ENCODE measurements around the gene ALDH3A2.

Gene ALDH3A2

DNA sequence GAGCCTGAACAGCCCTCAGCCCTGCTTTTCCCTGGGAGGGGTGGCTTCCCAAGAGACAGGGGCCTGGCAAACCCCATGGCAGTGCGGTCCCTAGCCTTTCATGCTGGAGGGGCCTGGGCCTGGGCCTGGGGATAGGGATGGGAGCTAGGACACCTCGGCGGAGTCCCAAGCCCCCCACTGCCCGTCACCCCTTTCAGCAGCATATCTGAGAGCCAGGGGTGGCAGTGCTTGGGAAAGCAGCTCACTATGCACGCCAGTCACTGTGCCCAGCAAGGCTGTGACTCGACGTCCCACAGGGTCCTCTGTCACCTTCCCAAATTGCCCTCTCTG lies 68.4 kb downstream of the ALDH3A2 start:
- DNase-seq, result no peak

- DNase-seq, result no peak
Measured at GRCh38 chr17:19717411-19717908, 68.9 kb downstream of the ALDH3A2 start.

- DNase-seq, result no peak
Measured at GRCh38 chr17:19718041-19718612, 69.6 kb downstream of the ALDH3A2 start.

GRCh38 chr17:19718613-19719354 lies 70.2 kb downstream of the ALDH3A2 start:
- DNase-seq, result no peak

DNA sequence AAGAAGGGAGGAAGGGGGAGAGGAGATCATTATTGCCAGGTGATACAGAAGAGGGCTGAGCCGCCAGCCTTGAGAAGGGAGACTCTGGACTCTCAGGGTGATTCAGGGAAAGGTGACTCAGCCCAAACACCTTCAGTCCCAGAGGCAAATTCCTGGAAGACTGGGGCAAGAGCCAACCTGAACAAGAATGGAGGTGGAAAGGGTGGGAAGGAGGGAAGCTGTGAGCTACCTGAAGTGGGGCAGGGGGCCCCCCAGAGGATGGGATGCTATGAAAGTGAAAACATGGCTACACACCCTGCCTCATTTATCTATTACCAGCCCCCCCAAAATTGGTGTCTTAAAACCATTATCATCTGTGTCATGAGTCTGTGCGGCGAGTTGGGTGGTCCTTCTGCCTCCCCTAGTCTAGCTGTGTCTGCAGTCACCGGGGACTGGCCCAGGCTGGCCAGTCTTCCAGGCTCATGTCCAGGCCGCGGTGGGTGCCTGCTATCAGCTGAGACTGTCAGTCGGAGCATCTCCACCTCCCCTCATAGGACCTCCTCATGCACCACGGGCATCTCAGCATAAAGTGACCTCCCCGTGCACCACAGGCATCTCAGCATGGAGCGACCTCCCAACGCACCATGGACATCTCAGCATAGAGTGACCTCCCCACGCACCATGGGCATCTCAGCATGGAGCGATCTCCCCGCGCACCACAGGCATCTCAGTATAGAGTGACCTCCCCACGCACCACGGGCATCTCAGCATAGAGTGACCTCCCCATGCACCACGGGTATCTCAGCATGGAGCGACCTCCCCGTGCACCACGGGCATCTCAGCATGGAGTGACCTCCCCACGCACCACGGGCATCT lies 71.0 kb downstream of the ALDH3A2 start:
- DNase-seq, result no peak

GRCh38 chr17:19720210-19720475 lies 71.6 kb downstream of the ALDH3A2 start:
- no peak for DNase-seq

DNA sequence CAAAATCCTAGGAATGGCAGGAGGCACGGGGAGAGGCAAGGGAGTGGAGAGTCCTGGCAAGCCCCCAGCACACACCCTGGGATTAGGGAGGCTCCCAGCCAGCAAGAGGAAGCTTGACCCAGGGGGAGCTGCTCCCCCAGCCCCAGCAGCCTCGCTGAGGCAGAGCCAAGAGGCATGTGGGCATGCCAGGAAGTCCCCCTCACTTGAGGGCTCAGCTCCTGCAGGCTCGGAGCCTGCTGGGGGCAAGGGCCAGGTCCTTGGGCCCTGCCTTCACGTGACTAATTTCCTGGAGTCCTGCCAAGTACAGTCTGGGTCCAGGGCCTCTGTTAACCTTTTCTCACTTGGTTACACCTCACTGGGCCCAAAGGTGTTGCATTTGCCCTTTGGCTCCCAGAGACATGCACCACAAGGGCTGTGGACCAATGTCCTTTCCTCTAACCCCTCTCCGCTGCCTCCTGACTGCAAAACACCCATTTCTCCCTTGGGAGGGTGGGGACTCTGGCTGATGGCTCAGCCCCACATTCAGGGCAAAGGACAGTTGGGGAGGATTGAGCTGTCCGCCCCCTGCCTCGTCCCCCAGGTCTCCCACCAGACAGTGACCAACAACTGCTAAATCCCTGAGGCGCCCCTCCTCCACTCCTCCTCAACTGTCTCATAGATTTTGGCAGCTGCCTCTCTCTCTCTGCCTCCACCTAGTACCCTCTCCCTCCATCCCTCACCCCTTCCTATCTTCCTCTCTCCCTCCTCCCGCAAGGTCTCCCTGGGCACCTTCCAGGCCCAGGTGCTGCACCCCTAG lies 72.3 kb downstream of the ALDH3A2 start:
- DNase-seq, result no peak

DNA sequence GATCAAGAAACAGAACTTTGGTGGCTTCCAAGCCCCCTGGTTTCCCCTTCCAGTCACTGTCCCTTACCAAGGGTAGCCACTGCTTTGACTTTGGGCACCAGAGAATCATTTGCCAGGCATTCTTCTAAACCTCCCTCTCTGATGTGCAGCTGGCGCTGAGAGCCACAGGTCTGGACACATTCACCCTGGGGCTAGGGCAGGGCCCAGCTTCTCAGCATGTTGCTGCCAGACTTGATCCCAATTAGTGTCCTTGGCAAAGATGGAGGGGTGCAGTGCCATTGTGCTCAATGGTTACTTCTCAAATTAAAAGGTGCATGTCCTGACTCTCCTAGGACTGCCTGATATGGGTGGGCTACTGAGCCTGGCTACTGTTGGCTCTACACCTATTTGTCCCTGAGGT lies 75.4 kb downstream of the ALDH3A2 start:
- DNase-seq, result no peak

GRCh38 chr17:19724501-19725420 lies 76.2 kb downstream of the ALDH3A2 start:
- peak; percentile 49 for DNase-seq

DNA sequence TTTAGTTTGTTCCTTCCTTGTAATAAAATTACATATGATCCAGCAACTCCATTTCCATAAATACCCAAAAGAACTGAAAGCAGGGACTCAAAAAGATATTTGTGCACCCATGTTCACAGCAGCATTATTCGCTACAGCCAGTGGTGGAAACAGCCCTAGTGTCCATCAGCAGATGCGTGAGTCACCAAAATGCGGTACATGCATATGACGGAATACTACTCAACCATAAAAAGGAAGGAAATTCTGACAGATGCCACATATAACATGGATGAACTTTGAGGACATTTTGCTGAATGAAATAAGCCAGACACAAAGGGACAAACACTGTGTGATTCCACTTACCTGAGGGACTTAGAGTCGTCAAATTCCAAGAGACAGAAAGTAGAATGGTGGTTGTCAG lies 76.9 kb downstream of the ALDH3A2 start:
- no peak for DNase-seq

DNA sequence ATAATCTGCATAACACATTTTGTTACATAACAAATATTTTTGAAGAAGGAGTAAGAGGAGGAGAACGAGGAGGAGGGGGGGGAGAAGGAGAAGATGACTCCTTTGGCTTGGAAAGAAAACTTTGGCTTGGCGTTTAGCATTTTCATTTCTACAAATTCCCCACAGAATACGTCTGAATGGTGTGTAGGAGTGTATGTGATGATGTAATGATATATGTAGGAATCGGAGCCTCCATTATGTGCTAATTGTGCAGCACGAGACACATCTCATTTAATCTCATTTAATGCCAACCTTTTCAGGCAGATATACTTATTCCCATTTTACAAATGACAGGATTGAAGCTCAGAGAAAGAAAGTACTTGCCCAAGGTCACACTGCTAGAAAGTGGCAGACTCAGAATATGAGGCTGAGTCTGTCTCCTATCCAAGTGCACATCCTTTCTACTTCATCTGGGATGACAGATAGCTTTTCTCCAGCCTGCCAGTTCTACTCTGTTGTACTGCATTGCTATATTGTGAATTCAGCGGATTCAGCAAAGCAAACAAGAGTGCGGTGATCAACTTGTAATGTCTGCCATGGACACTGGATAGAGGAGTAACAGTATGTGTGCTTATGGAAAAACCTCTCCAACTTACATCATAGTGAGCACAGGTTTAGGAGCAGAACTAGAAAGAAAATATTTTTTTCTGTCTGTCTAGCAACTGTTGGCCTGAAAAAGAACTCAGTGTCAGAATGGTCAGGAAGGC lies 78.3 kb downstream of the ALDH3A2 start:
- no peak for DNase-seq
